ENCODE results near the gene SYMPK.

DNA sequence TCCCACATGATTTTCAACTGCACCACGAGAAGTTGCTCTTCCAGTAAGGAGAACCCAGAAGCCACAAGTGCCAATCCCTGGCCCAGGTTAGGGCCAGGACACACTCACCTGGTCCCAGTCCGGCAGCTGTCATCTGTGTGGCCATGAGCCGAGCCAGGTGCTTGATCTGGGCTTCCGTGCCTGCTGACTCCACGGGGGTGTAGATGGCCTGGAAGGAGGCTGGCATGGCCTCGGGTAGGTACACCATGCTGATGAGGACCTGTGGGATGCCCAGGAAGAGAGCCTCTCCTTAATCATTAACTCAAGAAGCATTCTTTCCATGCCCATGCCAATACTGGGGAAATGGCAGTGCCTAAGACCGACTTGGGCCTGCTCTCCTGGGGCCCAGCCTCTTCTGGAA is 28.0 kb downstream of the SYMPK start:
- TF ChIP-seq, protein P1, sequence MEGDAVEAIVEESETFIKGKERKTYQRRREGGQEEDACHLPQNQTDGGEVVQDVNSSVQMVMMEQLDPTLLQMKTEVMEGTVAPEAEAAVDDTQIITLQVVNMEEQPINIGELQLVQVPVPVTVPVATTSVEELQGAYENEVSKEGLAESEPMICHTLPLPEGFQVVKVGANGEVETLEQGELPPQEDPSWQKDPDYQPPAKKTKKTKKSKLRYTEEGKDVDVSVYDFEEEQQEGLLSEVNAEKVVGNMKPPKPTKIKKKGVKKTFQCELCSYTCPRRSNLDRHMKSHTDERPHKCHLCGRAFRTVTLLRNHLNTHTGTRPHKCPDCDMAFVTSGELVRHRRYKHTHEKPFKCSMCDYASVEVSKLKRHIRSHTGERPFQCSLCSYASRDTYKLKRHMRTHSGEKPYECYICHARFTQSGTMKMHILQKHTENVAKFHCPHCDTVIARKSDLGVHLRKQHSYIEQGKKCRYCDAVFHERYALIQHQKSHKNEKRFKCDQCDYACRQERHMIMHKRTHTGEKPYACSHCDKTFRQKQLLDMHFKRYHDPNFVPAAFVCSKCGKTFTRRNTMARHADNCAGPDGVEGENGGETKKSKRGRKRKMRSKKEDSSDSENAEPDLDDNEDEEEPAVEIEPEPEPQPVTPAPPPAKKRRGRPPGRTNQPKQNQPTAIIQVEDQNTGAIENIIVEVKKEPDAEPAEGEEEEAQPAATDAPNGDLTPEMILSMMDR (IDR thresholded peaks at IDR 0.05): no peak
- TF ChIP-seq POLR2A (IDR thresholded peaks at IDR 0.05): no peak

All from suprapubic skin (tissue), 3 donors.